ENCODE results near the gene EOMES. TPM values are rescaled to one million over a fixed set of nuclear protein-coding genes. Genes with fewer than 3 reads are reported as not detected.

The EOMES gene
- total RNA-seq, 1 donor from 2014 or later, result not detected

DNA sequence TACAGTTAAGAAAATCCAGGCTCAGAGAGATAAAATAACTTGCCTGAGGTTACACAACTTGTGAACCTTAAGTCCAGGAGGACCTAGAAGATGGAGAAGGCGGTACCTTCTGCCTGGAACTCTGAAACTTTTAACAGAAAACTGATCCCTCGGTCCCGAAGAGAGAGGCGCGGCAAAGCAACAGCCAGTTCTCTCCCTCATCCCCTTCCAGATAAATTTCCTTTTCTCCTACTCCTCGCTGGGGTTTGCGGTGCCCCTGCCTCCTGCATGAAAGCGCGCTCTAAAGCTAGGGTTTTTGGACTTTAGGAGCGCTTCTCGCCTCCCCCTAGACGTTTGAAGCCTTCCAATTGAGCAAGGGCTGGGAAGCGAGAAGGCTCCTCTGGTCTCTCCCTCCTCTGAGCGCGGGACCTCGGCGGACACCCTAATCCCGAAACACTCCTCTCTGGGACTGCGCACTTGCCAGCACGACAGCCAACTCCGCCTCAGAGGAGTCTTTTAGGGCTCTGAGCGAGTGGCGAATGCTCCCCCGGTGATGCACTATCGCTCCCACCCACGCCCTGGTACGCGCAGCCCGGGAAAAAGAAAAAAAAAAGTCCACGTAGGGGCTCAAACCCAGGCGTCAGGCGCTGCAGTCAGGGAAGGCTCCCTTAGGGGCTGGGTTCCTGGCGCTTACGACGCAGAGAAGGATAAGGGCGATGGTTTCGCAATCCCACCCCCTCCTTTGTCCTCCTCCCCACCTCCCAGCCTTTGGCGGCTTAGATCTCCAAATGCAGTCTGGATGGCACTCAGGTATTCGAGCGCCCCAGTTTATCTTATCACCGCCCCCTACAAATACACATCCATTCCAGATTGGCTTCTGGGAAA lies 7.9 kb upstream of the EOMES start:
- FAIRE-seq (no peak), DNase-seq (ENCODE audit: low read depth) (no peak)
- Histone ChIP-seq H3K4me3 (ENCODE audit: low read depth, low read length) (no peak overlapping the region), H3K36me3 (ENCODE audit: control insufficient read depth, insufficient read depth, low read length) (no peaks in the 10 kb centered on the region), H3K27me3 (ENCODE audit: control insufficient read depth, insufficient read depth, low read length) (peaks cover 50% of the 10 kb centered on the region)
- TF ChIP-seq, protein P1, sequence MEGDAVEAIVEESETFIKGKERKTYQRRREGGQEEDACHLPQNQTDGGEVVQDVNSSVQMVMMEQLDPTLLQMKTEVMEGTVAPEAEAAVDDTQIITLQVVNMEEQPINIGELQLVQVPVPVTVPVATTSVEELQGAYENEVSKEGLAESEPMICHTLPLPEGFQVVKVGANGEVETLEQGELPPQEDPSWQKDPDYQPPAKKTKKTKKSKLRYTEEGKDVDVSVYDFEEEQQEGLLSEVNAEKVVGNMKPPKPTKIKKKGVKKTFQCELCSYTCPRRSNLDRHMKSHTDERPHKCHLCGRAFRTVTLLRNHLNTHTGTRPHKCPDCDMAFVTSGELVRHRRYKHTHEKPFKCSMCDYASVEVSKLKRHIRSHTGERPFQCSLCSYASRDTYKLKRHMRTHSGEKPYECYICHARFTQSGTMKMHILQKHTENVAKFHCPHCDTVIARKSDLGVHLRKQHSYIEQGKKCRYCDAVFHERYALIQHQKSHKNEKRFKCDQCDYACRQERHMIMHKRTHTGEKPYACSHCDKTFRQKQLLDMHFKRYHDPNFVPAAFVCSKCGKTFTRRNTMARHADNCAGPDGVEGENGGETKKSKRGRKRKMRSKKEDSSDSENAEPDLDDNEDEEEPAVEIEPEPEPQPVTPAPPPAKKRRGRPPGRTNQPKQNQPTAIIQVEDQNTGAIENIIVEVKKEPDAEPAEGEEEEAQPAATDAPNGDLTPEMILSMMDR (IDR thresholded peaks at IDR 0.05; ENCODE audit: insufficient read depth, low read length, severe bottlenecking), result no peak

DNA sequence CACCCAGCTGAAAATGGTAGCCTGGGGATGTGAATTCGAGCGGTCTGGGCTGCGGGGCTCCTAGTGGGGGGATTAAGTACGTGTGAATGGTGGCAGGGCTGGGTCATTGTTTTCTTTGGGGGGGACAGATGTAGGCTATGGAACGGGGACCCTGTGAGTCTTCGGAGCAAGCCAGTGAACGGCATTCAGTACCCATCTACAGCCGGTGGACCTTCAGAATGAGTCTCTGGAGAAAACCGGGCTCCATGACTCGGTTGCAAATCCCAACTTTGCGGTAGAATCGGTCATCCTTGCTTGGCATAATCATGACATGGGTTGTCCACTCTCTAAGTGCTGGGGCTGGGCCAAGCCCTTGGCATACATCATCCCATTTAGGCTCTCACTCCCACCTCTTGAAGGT lies 7.2 kb upstream of the EOMES start:
- no peak for FAIRE-seq
- TF ChIP-seq, protein P1 (IDR thresholded peaks at IDR 0.05; ENCODE audit: insufficient read depth, low read length, severe bottlenecking), result no peak
- no peak for DNase-seq (ENCODE audit: low read depth)
- H3K4me3 ChIP-seq (ENCODE audit: low read depth, low read length), result no peak overlapping the region
- H3K27me3 ChIP-seq (ENCODE audit: control insufficient read depth, insufficient read depth, low read length), result peaks cover 54% of the 10 kb centered on the region
- no peaks in the 10 kb centered on the region for H3K36me3 ChIP-seq (ENCODE audit: control insufficient read depth, insufficient read depth, low read length)

DNA sequence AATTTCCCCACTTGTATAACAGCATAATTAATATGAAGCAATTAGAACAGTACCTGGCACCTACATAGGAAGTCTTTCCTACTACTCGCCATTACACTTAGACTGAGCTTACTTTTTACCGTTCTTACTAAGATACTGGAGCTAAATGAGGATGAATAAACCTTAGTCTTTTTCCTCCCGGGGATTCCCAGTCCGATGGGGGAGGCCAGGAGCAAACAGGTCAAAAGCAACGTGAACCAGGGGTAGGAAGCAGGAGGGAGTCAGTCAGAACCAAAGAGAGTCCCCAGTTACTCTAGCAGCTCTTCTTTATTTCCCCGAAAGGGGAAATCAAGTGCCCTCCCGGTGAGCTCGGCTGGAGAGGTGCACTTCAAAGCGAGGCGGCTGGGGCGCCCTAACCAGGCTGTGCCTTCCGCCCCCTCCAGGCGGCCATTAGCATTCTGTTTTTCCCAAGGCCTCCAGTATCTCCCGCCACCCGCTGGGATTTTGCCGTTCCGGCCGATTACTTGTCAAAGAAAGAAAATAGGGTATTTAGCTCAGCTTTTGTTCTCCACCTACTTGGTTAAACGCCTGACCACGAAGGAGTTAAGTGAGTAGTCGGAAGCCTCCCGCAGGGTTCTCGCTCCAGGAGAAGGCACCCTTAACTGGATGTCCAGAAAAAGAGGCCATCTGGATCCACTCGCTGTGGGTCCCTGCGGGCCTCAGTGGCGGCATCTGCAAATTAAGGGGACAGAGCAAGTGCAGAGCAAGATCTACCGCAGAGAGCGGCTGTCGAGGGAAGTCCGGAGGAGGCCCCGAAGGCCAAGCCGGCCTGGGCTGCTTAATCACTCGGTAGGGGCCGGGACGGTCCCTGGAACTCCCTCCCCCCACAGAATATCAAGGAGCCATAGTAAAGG lies 6.3 kb upstream of the EOMES start:
- H3K4me3 ChIP-seq (ENCODE audit: low read depth, low read length), result no peak overlapping the region
- peaks cover 62% of the 10 kb centered on the region for H3K27me3 ChIP-seq (ENCODE audit: control insufficient read depth, insufficient read depth, low read length)
- no peak for DNase-seq (ENCODE audit: low read depth)
- no peaks in the 10 kb centered on the region for H3K36me3 ChIP-seq (ENCODE audit: control insufficient read depth, insufficient read depth, low read length)
- FAIRE-seq, result no peak
- TF ChIP-seq, protein P1 (IDR thresholded peaks at IDR 0.05; ENCODE audit: insufficient read depth, low read length, severe bottlenecking), result peak; percentile 26

DNA sequence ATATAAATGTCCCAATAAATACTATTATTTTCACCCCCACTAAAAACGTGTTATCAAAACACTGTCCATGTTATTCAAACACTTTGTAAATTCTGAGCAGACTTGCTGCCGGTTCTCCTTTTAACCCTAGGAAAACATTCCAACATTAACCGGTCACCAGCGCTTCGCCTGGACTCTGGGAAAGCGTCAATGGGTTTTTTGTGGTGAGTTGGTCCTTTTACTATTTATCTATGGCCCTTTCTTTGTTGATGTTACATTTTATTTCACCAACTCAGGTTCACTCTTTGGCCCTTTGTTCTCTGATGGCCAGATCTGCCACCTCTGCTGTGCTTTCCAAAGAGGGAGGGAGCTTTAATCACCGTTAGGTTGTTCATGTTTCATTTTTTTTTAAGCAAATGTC lies 4.1 kb upstream of the EOMES start:
- H3K36me3 ChIP-seq (ENCODE audit: control insufficient read depth, insufficient read depth, low read length), result no peaks in the 10 kb centered on the region
- FAIRE-seq (no peak), DNase-seq (ENCODE audit: low read depth) (no peak)

DNA sequence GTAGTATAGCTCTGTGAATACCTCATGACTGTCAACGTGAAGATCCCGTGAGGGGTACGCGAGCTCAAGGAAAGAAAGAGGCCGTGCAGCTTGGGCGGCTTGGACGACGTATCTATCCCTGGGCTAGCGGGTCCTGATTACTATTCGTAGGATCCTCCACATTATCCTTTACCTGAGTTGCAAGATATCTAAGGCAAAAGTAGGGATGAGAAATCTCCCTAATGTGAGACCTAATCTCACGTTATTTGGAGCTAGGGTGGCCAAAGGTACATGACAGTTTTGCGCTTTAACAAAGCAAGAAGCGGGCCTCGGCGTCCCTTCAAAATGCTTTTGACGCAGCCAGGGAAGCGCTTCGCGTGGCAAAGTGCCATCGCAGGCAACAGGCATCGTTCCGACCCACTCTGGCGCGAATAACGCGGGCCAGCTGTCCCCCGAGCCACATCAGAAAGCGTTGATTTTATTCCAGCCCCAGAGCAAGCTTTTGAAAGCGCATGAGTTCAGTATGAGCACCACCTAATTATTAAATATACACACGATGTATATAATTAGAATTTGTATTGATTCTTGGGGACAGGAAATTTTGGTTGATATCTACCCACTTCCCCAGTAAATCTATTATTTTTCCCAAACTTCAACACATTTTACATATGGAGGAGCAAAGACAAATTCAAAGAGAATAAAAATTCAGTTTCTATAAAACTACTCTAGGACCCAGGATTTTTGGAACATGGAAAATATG lies 2.5 kb upstream of the EOMES start:
- Histone ChIP-seq H3K27me3 (ENCODE audit: control insufficient read depth, insufficient read depth, low read length) (peaks cover 56% of the 10 kb centered on the region), H3K36me3 (ENCODE audit: control insufficient read depth, insufficient read depth, low read length) (no peaks in the 10 kb centered on the region), H3K4me3 (ENCODE audit: low read depth, low read length) (no peak overlapping the region)
- no peak for DNase-seq (ENCODE audit: low read depth)
- TF ChIP-seq, protein P1 (IDR thresholded peaks at IDR 0.05; ENCODE audit: insufficient read depth, low read length, severe bottlenecking), result no peak
- FAIRE-seq, result no peak

More for the DNA sequence above, 4.1 kb upstream of the EOMES start:
- Histone ChIP-seq H3K27me3 (ENCODE audit: control insufficient read depth, insufficient read depth, low read length) (peaks cover 70% of the 10 kb centered on the region), H3K4me3 (ENCODE audit: low read depth, low read length) (no peak overlapping the region)
- TF ChIP-seq, protein P1 (IDR thresholded peaks at IDR 0.05; ENCODE audit: insufficient read depth, low read length, severe bottlenecking), result no peak

Measured in bronchial epithelial cell (primary cell).